ENCODE measurements around the gene ZNF595. TPM values are rescaled to one million over a fixed set of nuclear protein-coding genes. Genes with fewer than 3 reads are reported as not detected.
"Not testable (repeated sequence)": the region's sequence is repeated elsewhere in the genome, so short reads cannot be mapped to it uniquely, and the experiment has no call there.

ZNF595 gene
- total RNA-seq, 5 donors from 2014 or later (not counting 1 experiment from before 2014, with no cell fraction given), result 1.1 to 9.2 (median 2.1) TPM

- H3K4me3 ChIP-seq (ENCODE audit: control insufficient read depth in 1 of 2, extremely low read depth in 1 of 2, low read length in 1 of 2); POLR2A ChIA-PET; H3K27me3 ChIP-seq (replicated peaks in 1 of 2; ENCODE audit: control insufficient read depth in 2 of 2, extremely low read depth in 1 of 2, insufficient read depth in 2 of 2, low read length in 1 of 2); CTCF ChIA-PET; H3K27ac ChIP-seq (ENCODE audit: low read length); H3K4me1 Mint-ChIP-seq; ATAC-seq (replicated peaks in 1 of 4); H3K9me3 ChIP-seq; H3K9me3 Mint-ChIP-seq; H3K4me1 ChIP-seq (ENCODE audit: control insufficient read depth in 1 of 2, extremely low read depth in 1 of 2, insufficient read depth in 2 of 2, low read length in 2 of 2); H3K36me3 ChIP-seq (ENCODE audit: control insufficient read depth in 2 of 2, extremely low read depth in 1 of 2, insufficient read depth in 1 of 2, low read length in 1 of 2); H3K27me3 Mint-ChIP-seq; H3K36me3 Mint-ChIP-seq; H3K4me3 Mint-ChIP-seq; H3K27ac Mint-ChIP-seq; DNase-seq: not testable (repeated sequence)
Observed at GRCh38 chr4:38202-38601, 14.9 kb upstream of the ZNF595 start.

GRCh38 chr4:43375-43774 lies 9.7 kb upstream of the ZNF595 start:
- H3K36me3 Mint-ChIP-seq; ATAC-seq (replicated peaks in 1 of 4); H3K9me3 Mint-ChIP-seq; H3K9me3 ChIP-seq; H3K27me3 ChIP-seq (replicated peaks in 1 of 2; ENCODE audit: control insufficient read depth in 2 of 2, extremely low read depth in 1 of 2, insufficient read depth in 2 of 2, low read length in 1 of 2); H3K36me3 ChIP-seq (ENCODE audit: control insufficient read depth in 2 of 2, extremely low read depth in 1 of 2, insufficient read depth in 1 of 2, low read length in 1 of 2); H3K4me3 ChIP-seq (ENCODE audit: control insufficient read depth in 1 of 2, extremely low read depth in 1 of 2, low read length in 1 of 2); POLR2A ChIA-PET; CTCF ChIA-PET; H3K27ac Mint-ChIP-seq; H3K27me3 Mint-ChIP-seq; H3K4me3 Mint-ChIP-seq; H3K27ac ChIP-seq (ENCODE audit: low read length); DNase-seq; H3K4me1 ChIP-seq (ENCODE audit: control insufficient read depth in 1 of 2, extremely low read depth in 1 of 2, insufficient read depth in 2 of 2, low read length in 2 of 2); H3K4me1 Mint-ChIP-seq: not testable (repeated sequence)

DNA sequence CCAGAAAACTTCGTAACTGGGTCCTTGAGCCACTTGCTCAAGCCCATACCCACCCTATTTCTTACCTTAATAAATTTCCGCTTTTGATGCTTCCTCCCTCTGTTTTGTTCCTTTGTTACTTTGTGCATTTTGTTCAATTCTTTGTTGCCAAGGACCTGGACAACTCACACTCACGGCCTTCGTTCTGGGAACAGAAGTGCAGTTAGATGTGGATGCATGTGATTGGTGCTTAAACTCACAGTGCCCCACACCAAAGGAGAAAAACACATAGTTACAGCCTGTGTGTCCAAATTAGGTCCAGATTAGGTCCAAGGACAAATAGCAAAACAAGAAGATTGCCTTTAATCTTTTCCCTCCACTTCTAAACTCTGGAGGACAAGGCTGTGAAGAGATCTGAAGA lies 1.9 kb upstream of the ZNF595 start:
- peak overlapping the region in 1 of 3 donors; percentile 31 for H3K4me3 Mint-ChIP-seq
- not testable (repeated sequence) for DNase-seq; ATAC-seq (replicated peaks in 1 of 4)

GRCh38 chr4:51655-52277 lies 1.4 kb upstream of the ZNF595 start:
- no CpG with 5 or more reads among the region's 9 CpGs for WGBS (ENCODE audit: insufficient coverage)
- peak in 26 of 35 experiments; percentile 2 to 68 (median 23) for DNase-seq
- H3K27ac ChIP-seq (ENCODE audit: low read length); H3K27me3 ChIP-seq (replicated peaks in 1 of 2; ENCODE audit: control insufficient read depth in 2 of 2, extremely low read depth in 1 of 2, insufficient read depth in 2 of 2, low read length in 1 of 2); H3K4me1 ChIP-seq (ENCODE audit: control insufficient read depth in 1 of 2, extremely low read depth in 1 of 2, insufficient read depth in 2 of 2, low read length in 2 of 2); H3K9me3 Mint-ChIP-seq; H3K27me3 Mint-ChIP-seq; H3K4me1 Mint-ChIP-seq; H3K36me3 ChIP-seq (ENCODE audit: control insufficient read depth in 2 of 2, extremely low read depth in 1 of 2, insufficient read depth in 1 of 2, low read length in 1 of 2); H3K27ac Mint-ChIP-seq; H3K9me3 ChIP-seq; H3K36me3 Mint-ChIP-seq; CTCF ChIA-PET; H3K4me3 ChIP-seq (ENCODE audit: control insufficient read depth in 1 of 2, extremely low read depth in 1 of 2, low read length in 1 of 2): not testable (repeated sequence)
- POLR2A ChIA-PET, result interaction anchor here in 1 of 2 donors (0.7 kb wide), 1 partner anchor 32 kb away, joined by 3 read pairs; no protein-coding TSS in a partner anchor
- ATAC-seq (replicated peaks in 1 of 4), result peak; percentile 42 to 85 (median 59)
- H3K4me3 Mint-ChIP-seq, result peak overlapping the region in 1 of 3 donors; percentile 31

More for the DNA sequence above, 1.9 kb upstream of the ZNF595 start:
- no CpG with 5 or more reads among the region's 4 CpGs for WGBS (ENCODE audit: insufficient coverage)
- H3K27ac ChIP-seq (ENCODE audit: low read length); H3K36me3 ChIP-seq (ENCODE audit: control insufficient read depth in 2 of 2, extremely low read depth in 1 of 2, insufficient read depth in 1 of 2, low read length in 1 of 2); H3K4me1 Mint-ChIP-seq; H3K4me1 ChIP-seq (ENCODE audit: control insufficient read depth in 1 of 2, extremely low read depth in 1 of 2, insufficient read depth in 2 of 2, low read length in 2 of 2); H3K27me3 Mint-ChIP-seq; H3K9me3 Mint-ChIP-seq; CTCF ChIA-PET; H3K9me3 ChIP-seq; H3K27me3 ChIP-seq (replicated peaks in 1 of 2; ENCODE audit: control insufficient read depth in 2 of 2, extremely low read depth in 1 of 2, insufficient read depth in 2 of 2, low read length in 1 of 2); H3K36me3 Mint-ChIP-seq; H3K4me3 ChIP-seq (ENCODE audit: control insufficient read depth in 1 of 2, extremely low read depth in 1 of 2, low read length in 1 of 2); H3K27ac Mint-ChIP-seq: not testable (repeated sequence)
- POLR2A ChIA-PET, result interaction anchor here in 1 of 2 donors (0.7 kb wide), 1 partner anchor 33 kb away, joined by 3 read pairs; no protein-coding TSS in a partner anchor

DNA sequence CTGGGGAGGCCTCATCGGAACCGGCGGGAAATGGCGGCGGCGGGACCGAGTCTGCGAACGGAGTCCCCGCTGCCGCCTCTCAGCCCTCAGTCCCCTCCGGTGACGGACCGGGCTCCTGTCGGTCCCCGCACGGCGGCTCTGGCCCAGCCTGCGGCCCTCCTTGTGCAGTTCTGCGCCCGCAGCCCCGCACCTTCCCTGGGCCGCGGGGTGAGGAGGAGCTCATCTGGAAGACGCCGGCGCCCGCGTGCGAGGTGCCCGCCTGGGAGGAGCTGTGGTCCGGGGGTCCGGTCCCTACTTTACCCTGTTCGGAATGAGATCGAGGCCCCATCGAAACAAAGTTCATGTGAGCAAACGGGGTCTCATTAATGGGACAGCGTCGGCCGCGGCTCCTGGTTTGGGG lies 400 bp downstream of the ZNF595 start:
- POLR2A ChIA-PET; H3K36me3 Mint-ChIP-seq; H3K36me3 ChIP-seq (ENCODE audit: control insufficient read depth in 2 of 2, extremely low read depth in 1 of 2, insufficient read depth in 1 of 2, low read length in 1 of 2); H3K4me3 ChIP-seq (ENCODE audit: control insufficient read depth in 1 of 2, extremely low read depth in 1 of 2, low read length in 1 of 2); H3K4me3 Mint-ChIP-seq; H3K27me3 ChIP-seq (replicated peaks in 1 of 2; ENCODE audit: control insufficient read depth in 2 of 2, extremely low read depth in 1 of 2, insufficient read depth in 2 of 2, low read length in 1 of 2); H3K27ac ChIP-seq (ENCODE audit: low read length); H3K4me1 ChIP-seq (ENCODE audit: control insufficient read depth in 1 of 2, extremely low read depth in 1 of 2, insufficient read depth in 2 of 2, low read length in 2 of 2); H3K27me3 Mint-ChIP-seq; H3K9me3 Mint-ChIP-seq; H3K9me3 ChIP-seq; H3K4me1 Mint-ChIP-seq; H3K27ac Mint-ChIP-seq; DNase-seq: not testable (repeated sequence)
- CTCF ChIA-PET, result interaction anchor here in 1 of 2 donors (0.6 kb wide), 1 partner anchor 318 kb away, joined by 3 read pairs; no protein-coding TSS in a partner anchor
- WGBS (ENCODE audit: insufficient coverage), result no CpG with 5 or more reads among the region's 41 CpGs
- peak in 1 of 4 experiments; percentile 24 for ATAC-seq (replicated peaks in 1 of 4)

DNA sequence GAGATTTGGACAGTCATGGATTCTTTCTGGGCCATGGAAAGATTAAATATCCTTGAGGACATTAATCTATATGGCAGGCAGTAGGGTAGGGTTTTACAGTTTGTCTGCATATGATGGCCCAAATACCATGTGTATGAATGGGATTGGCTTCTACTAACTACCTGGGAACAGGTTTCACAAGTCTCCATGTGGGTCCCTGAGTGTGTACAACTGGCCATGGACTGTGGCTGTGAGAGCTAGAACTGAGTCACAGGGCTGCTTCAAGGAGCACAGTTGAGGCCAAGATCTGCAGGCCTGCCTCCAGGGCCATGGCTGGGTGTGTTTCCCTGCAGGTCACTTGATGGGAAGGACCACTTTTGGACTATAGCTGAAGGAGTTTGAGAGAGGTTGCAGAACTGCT lies 11.6 kb downstream of the ZNF595 start:
- H3K9me3 ChIP-seq, result peaks cover 12% of the 10 kb centered on the region
- ATAC-seq (replicated peaks in 1 of 4); H3K4me3 Mint-ChIP-seq; CTCF ChIA-PET; H3K4me1 Mint-ChIP-seq; DNase-seq; H3K4me1 ChIP-seq (ENCODE audit: control insufficient read depth in 1 of 2, extremely low read depth in 1 of 2, insufficient read depth in 2 of 2, low read length in 2 of 2); H3K27me3 ChIP-seq (replicated peaks in 1 of 2; ENCODE audit: control insufficient read depth in 2 of 2, extremely low read depth in 1 of 2, insufficient read depth in 2 of 2, low read length in 1 of 2); H3K27me3 Mint-ChIP-seq; H3K4me3 ChIP-seq (ENCODE audit: control insufficient read depth in 1 of 2, extremely low read depth in 1 of 2, low read length in 1 of 2); H3K27ac Mint-ChIP-seq; H3K36me3 ChIP-seq (ENCODE audit: control insufficient read depth in 2 of 2, extremely low read depth in 1 of 2, insufficient read depth in 1 of 2, low read length in 1 of 2); H3K27ac ChIP-seq (ENCODE audit: low read length); POLR2A ChIA-PET: not testable (repeated sequence)
- peaks cover 12% of the 10 kb centered on the region for H3K36me3 Mint-ChIP-seq
- peaks cover 11% of the 10 kb centered on the region in 3 donors for H3K9me3 Mint-ChIP-seq

DNA sequence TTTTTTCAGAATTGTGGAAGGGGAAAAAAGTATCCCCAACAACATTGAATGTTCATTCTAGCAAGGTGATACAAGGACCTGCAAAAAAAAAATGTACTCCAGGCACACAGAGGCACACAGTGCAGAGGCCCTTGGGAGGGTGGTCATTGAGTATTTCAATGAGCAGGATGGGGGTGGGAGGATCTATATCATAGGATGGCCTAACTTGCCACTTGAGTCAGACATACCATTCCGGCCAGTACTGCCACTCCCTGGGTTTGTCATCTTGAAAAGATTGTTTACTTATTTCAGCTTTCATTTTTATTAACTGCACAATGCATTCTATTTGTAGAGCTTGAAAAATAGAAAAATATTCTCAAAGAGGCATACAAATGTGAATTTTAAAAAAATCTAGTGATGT lies 18.7 kb downstream of the ZNF595 start:
- ChIA-PET CTCF (interaction anchor here in 1 of 2 donors (0.6 kb wide), 1 partner anchor 63 kb away, joined by 3 read pairs; no protein-coding TSS in a partner anchor), POLR2A (no interaction called here)
- Mint-ChIP-seq H3K4me3 (no peak overlapping the region), H3K36me3 (peaks cover 58% of the 10 kb centered on the region), H3K27me3 (peaks cover 2 to 3% of the 10 kb centered on the region in 2 donors), H3K9me3 (peaks cover 27 to 61% (median 42%) of the 10 kb centered on the region in 3 donors), H3K27ac (no peak overlapping the region), H3K4me1 (no peaks in the 10 kb centered on the region)
- DNase-seq, result no peak
- no peak for ATAC-seq (replicated peaks in 1 of 4)
- no peaks in the 10 kb centered on the region for H3K4me1 ChIP-seq (ENCODE audit: control insufficient read depth in 1 of 2, extremely low read depth in 1 of 2, insufficient read depth in 2 of 2, low read length in 2 of 2)
- peaks cover 3 to 10% of the 10 kb centered on the region in 2 donors for H3K36me3 ChIP-seq (ENCODE audit: control insufficient read depth in 2 of 2, extremely low read depth in 1 of 2, insufficient read depth in 1 of 2, low read length in 1 of 2)
- WGBS (ENCODE audit: insufficient coverage), result no CpG with 5 or more reads among the region's 1 CpG
- no peak overlapping the region for H3K4me3 ChIP-seq (ENCODE audit: control insufficient read depth in 1 of 2, extremely low read depth in 1 of 2, low read length in 1 of 2)
- H3K9me3 ChIP-seq, result peaks cover 30% of the 10 kb centered on the region
- H3K27ac ChIP-seq (ENCODE audit: low read length), result no peak overlapping the region
- H3K27me3 ChIP-seq (replicated peaks in 1 of 2; ENCODE audit: control insufficient read depth in 2 of 2, extremely low read depth in 1 of 2, insufficient read depth in 2 of 2, low read length in 1 of 2), result peaks cover 0 to 2% of the 10 kb centered on the region in 2 experiments

All from T-cell (primary cell).